Umbilical cord (tissue), 2 donors: Measurements from ENCODE around the gene PDC. TPM values are rescaled to one million over a fixed set of nuclear protein-coding genes. Genes with fewer than 3 reads are reported as not detected.
"Not testable (repeated sequence)": the region's sequence is repeated elsewhere in the genome, so short reads cannot be mapped to it uniquely, and the experiment has no call there.

ENCODE experiments used
- DNase-seq: peaks from one replicate; pipeline ENCODE4 v3.0.0-alpha.2; 2015; ENCODE audit warnings: low spot score
- total RNA-seq: library from RNA; depleted of rRNA; stranded (reverse); fragments of >200 nt; gene quantifications from one replicate; pipeline ENCODE4 v1.2.3, GENCODE V29; 2014; ENCODE audit warnings: low replicate concordance; ENCODE audit not compliant: insufficient read depth

Gene PDC
- total RNA-seq, 1 donor from 2014 or later, result 14.2 TPM

DNA sequence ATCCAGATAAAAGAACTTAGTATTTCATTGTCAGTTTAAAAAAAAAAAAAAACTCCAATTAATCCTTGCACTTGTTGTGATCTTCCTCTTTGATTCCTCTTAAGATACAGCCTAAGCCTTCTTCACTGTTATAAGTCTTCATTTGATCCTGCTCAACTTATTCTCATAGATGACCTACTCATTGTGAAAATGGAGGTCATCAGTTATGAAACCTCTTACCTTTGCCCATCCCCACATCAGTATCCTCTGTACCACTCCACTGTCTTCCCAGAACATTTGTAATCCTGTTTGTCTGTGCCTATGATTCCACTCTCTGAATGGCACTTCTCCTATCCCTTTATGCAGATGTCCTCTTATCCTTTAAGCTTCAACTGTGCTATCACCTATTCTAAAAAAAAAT, 57.3 kb downstream of the PDC start:
- DNase-seq, result no peak

DNA sequence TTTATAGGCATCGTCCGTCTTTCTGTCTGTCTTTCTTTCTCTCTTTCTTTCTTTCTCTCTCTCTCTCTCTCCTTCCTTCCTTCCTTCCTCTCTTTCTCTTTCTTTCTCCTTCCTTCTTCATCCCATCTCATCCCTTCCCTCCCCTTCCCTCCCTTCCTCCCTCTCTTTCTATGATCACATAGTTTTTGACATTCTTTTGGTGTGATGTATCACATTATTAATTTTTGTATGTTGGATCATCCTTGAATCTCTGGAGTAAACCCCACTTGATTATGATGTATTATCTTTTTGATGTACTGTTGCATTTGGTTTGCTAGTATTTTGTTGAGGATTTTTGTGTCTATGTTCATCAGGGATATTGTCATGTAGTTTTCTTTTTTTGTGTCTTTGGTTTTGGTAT, 59.5 kb downstream of the PDC start:
- DNase-seq, result not testable (repeated sequence)

Other genes with a start within 250 kb of the PDC start
- gene PRG4, start 164.8 kb downstream of the PDC start, total RNA-seq, result 0.72 TPM
- 61.4 TPM for gene TPR, start 85.9 kb downstream of the PDC start, total RNA-seq
- gene ODR4, start 85.3 kb downstream of the PDC start, total RNA-seq, result 57.5 TPM
- 113 TPM for gene PTGS2, start 219.3 kb upstream of the PDC start, total RNA-seq